Heart left ventricle (tissue), 16 donors: ENCODE measurements around the gene NOS1AP. TPM values are rescaled to one million over a fixed set of nuclear protein-coding genes. Genes with fewer than 3 reads are reported as not detected.

Experiments used
- ATAC-seq, 4 donors: fragments of 200-7000 bp; cut with Tn5 transposase; one replicate each; pipeline ENCODE4 v1.9.1; 2020 to 2022; ENCODE audit warnings: moderate library complexity in 4 of 4, mild to moderate bottlenecking in 3 of 4, moderate number of reproducible peaks in 1 of 4
- DNase-seq, 5 donors: peaks; one replicate each; pipeline ENCODE4 v3.0.0-alpha.2; 2020
- H3K27ac ChIP-seq, 12 donors: fragments of 200-600 bp; sonication (generic) in 4 of 12; one replicate each; pipeline versions ENCODE4 v1.5.0 to v1.8.0; 2016 to 2022; ENCODE audit warnings: mild to moderate bottlenecking in 2 of 12
- H3K27me3 ChIP-seq, 9 donors: fragments of 200-600 bp; sonication (generic) in 2 of 9; one replicate each; pipeline versions ENCODE4 v1.5.1 to v1.8.0; 2016 to 2022; ENCODE audit warnings: mild to moderate bottlenecking in 3 of 9
- H3K36me3 ChIP-seq, 9 donors: fragments of 200-600 bp; sonication (generic) in 2 of 9; one replicate each; pipeline versions ENCODE4 v1.5.0 to v1.8.0; 2018 to 2022; ENCODE audit warnings: mild to moderate bottlenecking in 2 of 9
- H3K4me1 ChIP-seq, 12 donors: fragments of 200-600 bp; sonication (generic) in 4 of 12; one replicate each; pipeline versions ENCODE4 v1.5.0 to v1.8.0; 2016 to 2022; ENCODE audit warnings: mild to moderate bottlenecking in 3 of 12
- H3K4me3 ChIP-seq, 12 donors: fragments of 200-600 bp; sonication (generic) in 4 of 12; one replicate each; pipeline versions ENCODE4 v1.5.0 to v1.8.0; 2017 to 2022; ENCODE audit warnings: mild to moderate bottlenecking in 9 of 12, moderate library complexity in 4 of 12
- H3K9me3 ChIP-seq, 12 donors: fragments of 200-600 bp; sonication (generic) in 4 of 12; one replicate each; pipeline versions ENCODE4 v1.5.0 to v1.8.0; 2016 to 2022; ENCODE audit warnings: mild to moderate bottlenecking in 1 of 12
- CTCF ChIP-seq, 12 donors: fragments of 200-600 bp; sonication (generic) in 4 of 12; IDR thresholded peaks; one replicate each; pipeline versions ENCODE4 v1.5.0 to v1.8.0; 2018 to 2022; ENCODE audit warnings: antibody characterized with exemption in 12 of 12, mild to moderate bottlenecking in 5 of 12
- POLR2A ChIP-seq, 2 donors: fragments of 450-650 bp; IDR thresholded peaks; one replicate each; pipeline ENCODE4 v1.6.1; 2017; ENCODE audit warnings: antibody characterized with exemption in 2 of 2, mild to moderate bottlenecking in 2 of 2, moderate library complexity in 2 of 2
- WGBS, 4 donors: extraction: QIAGEN DNeasy Blood & Tissue Kit in 2 of 4; methylation state at CpG; one replicate each; pipeline versions ENCODE4 v1.1.5 to v1.1.7; 2013 to 2018; 5-methylcytosine and 5-hydroxymethylcytosine counted together
- intact Hi-C, 10 donors: fragments of 100-400 bp; cut with DNase I; formaldehyde crosslinking; loops; one replicate each; pipeline versions ENCODE4 v1.11.1 to v1.14.2; 2022
- polyA plus RNA-seq, 2 donors: library from polyadenylated mRNA; stranded (reverse); fragments of 200-250 nt; gene quantifications; one replicate each; pipeline ENCODE4 v1.2.3, GENCODE V29; 2013
- total RNA-seq, 9 donors: library from RNA; depleted of rRNA in 2 of 9; stranded (reverse); fragments of >200 nt in 2 of 9; fragmentation: NEBNext Ultra II Directional in 3 of 9; extraction: Animal tissue kit (Norgen Biotek cat#: 25700) in 3 of 9; gene quantifications; one replicate each; pipeline versions ENCODE4 v1.1.0 to v1.2.4, GENCODE V29; 2016 to 2023
- donor health status: ischemic (EF 13 %, LVEDD 7.1; RV severe dilation, severe dysfunction).
- donor health status: healthy with polysubstance abuse.
- donor health status: DM: no; HTN: yes; CAD: no.
- donor health status: DM: no; HTN: no; CAD: no.
- donor health status: ischemic (EF 25% LVEDD 6.9; RV normal size, moderate dysfunction).
- donor health status: ischemic (EF 25% LVEDD 5.7; RV mildly dilated, moderate dysfunction).
- donor health status: healthy.
- donor health status: DM: yes; HTN: yes; CAD: no.
- donor health status: ischemic (EF 35%, LVEDD 5.7; RV mildly dilated, moderate dysfunction).
- donor health status: nonischemic (EF 11% LVEDD 7.7; RV severe dilation, severe dysfunction).
- donor health status: DM: yes; HTN: yes; CAD: no.
- donor health status: PGD.
- donor health status: ischemic (EF 29% LVEDD 5.4; RV normal size, mild dysfunction).
- donor health status: nonischemic (EF 23%, LVEDD 6.1; RV moderate dilation, normal function).

NOS1AP gene
- total and polyA plus RNA-seq, 11 donors = 1.1 to 6.4 (median 4.3) TPM

GRCh38 chr1:162187687-162188276, 118.3 kb downstream of the NOS1AP start:
- ATAC-seq (no peak), DNase-seq (no peak)
- WGBS, 4 donors = 57 to 80% (median 65%) methylated on average over 1 of the region's 1 CpG
- H3K27ac ChIP-seq = no peak overlapping the region
- no peaks in the 10 kb centered on the region for H3K36me3 ChIP-seq
- TF ChIP-seq POLR2A (IDR thresholded peaks at IDR 0.05) (no peak), CTCF (IDR thresholded peaks at IDR 0.05) (no peak)
- intact Hi-C loops = no loop called here
- no peak overlapping the region for H3K4me3 ChIP-seq
- H3K27me3 ChIP-seq = no peaks in the 10 kb centered on the region
- H3K9me3 ChIP-seq = peaks cover 0 to 10% (median 0%) of the 10 kb centered on the region in 12 donors
- peaks cover 0 to 28% (median 5%) of the 10 kb centered on the region in 12 donors for H3K4me1 ChIP-seq

- intact Hi-C loops = no loop called here
- WGBS, 4 donors = 93 to 98% (median 95%) methylated on average over 1 of the region's 1 CpG
Observed at GRCh38 chr1:162189345-162189744, 119.9 kb downstream of the NOS1AP start.

GRCh38 chr1:162191396-162192305, 122.2 kb downstream of the NOS1AP start:
- ATAC-seq = no peak
- 45 to 70% (median 62%) methylated on average over 3 of the region's 3 CpGs for WGBS, 4 donors
- intact Hi-C loops = no loop called here

More at GRCh38 chr1:162189345-162189744, 119.9 kb downstream of the NOS1AP start:
- ATAC-seq = no peak
- Histone ChIP-seq H3K27ac (no peak overlapping the region), H3K4me3 (no peak overlapping the region), H3K9me3 (peaks cover 0 to 10% (median 0%) of the 10 kb centered on the region in 12 donors), H3K27me3 (no peaks in the 10 kb centered on the region), H3K36me3 (no peaks in the 10 kb centered on the region), H3K4me1 (peaks cover 0 to 43% (median 11%) of the 10 kb centered on the region in 12 donors)
- TF ChIP-seq CTCF (IDR thresholded peaks at IDR 0.05) (no peak), POLR2A (IDR thresholded peaks at IDR 0.05) (no peak)
- no peak for DNase-seq

More at GRCh38 chr1:162191396-162192305, 122.2 kb downstream of the NOS1AP start:
- TF ChIP-seq CTCF (IDR thresholded peaks at IDR 0.05) (no peak), POLR2A (IDR thresholded peaks at IDR 0.05) (no peak)
- Histone ChIP-seq H3K27me3 (no peaks in the 10 kb centered on the region), H3K27ac (no peak overlapping the region), H3K4me3 (no peak overlapping the region), H3K4me1 (peaks cover 0 to 53% (median 15%) of the 10 kb centered on the region in 12 donors), H3K36me3 (no peaks in the 10 kb centered on the region), H3K9me3 (peaks cover 0 to 3% (median 0%) of the 10 kb centered on the region in 12 donors)
- DNase-seq = no peak
